SK-N-DZ (cell line): ENCODE measurements around the gene PPP1R12B.
"Not testable (repeated sequence)": the region's sequence is repeated elsewhere in the genome, so short reads cannot be mapped to it uniquely, and the experiment has no call there.

Experiments used
- DNase-seq: peaks from one replicate; pipeline ENCODE4 v3.0.0-alpha.2; 2015; ENCODE audit warnings: low spot score

Gene PPP1R12B

GRCh38 chr1:202605515-202605914, 257.0 kb downstream of the PPP1R12B start:
- DNase-seq, result no peak

- not testable (repeated sequence) for DNase-seq
These were observed 263.5 kb downstream of the PPP1R12B start for GRCh38 chr1:202612036-202612435.

- no peak for DNase-seq
These were observed 265.1 kb downstream of the PPP1R12B start for GRCh38 chr1:202613571-202613970.

GRCh38 chr1:202614363-202615207, 266.1 kb downstream of the PPP1R12B start:
- not testable (repeated sequence) for DNase-seq

- not testable (repeated sequence) for DNase-seq
These were observed 266.7 kb downstream of the PPP1R12B start for GRCh38 chr1:202615208-202615500.

GRCh38 chr1:202615501-202616354, 267.2 kb downstream of the PPP1R12B start:
- DNase-seq, result no peak

GRCh38 chr1:202616355-202616915, 267.9 kb downstream of the PPP1R12B start:
- DNase-seq, result no peak

GRCh38 chr1:202619012-202619411, 270.5 kb downstream of the PPP1R12B start:
- peak; percentile 50 for DNase-seq

- DNase-seq, result no peak
These were observed 271.0 kb downstream of the PPP1R12B start for GRCh38 chr1:202619505-202619904.

- not testable (repeated sequence) for DNase-seq
These were observed 271.5 kb downstream of the PPP1R12B start for GRCh38 chr1:202620036-202620435.

GRCh38 chr1:202621446-202621845, 272.9 kb downstream of the PPP1R12B start:
- DNase-seq, result no peak

GRCh38 chr1:202622388-202622787, 273.9 kb downstream of the PPP1R12B start:
- no peak for DNase-seq

GRCh38 chr1:202623075-202623474, 274.6 kb downstream of the PPP1R12B start:
- peak; percentile 54 for DNase-seq

GRCh38 chr1:202623476-202623875, 275.0 kb downstream of the PPP1R12B start:
- not testable (repeated sequence) for DNase-seq

- no peak for DNase-seq
These were observed 275.7 kb downstream of the PPP1R12B start for GRCh38 chr1:202624088-202624780.

GRCh38 chr1:202624781-202625108, 276.2 kb downstream of the PPP1R12B start:
- peak; percentile 37 for DNase-seq

GRCh38 chr1:202625416-202626360, 277.2 kb downstream of the PPP1R12B start:
- peak; percentile 76 for DNase-seq

- DNase-seq, result peak; percentile 45
These were observed 278.5 kb downstream of the PPP1R12B start for GRCh38 chr1:202627036-202627435.

- DNase-seq, result no peak
These were observed 279.5 kb downstream of the PPP1R12B start for GRCh38 chr1:202627841-202628565.

GRCh38 chr1:202628646-202629215, 280.2 kb downstream of the PPP1R12B start:
- DNase-seq, result no peak
